LNCaP clone FGC (cell line): ENCODE data around the gene PCMT1.

Experiments
- DNase-seq: peaks from one replicate; pipeline ENCODE4 v3.0.0-alpha.2; 2011; ENCODE audit warnings: low read depth
- H3K4me3 ChIP-seq: 2 replicates; pipeline ENCODE4 v1.5.1; 2011; ENCODE audit warnings: mild to moderate bottlenecking, low read depth, low read length, control low read depth
- CTCF ChIP-seq: IDR thresholded peaks from 2 replicates; pipeline ENCODE4 v1.5.1; 2012; ENCODE audit warnings: mild to moderate bottlenecking; ENCODE audit not compliant: control insufficient read depth, insufficient read depth; ENCODE audit errors: extremely low read depth

Gene PCMT1

GRCh38 chr6:149777624-149778023, 28.1 kb downstream of the PCMT1 start:
- no peak overlapping the region for H3K4me3 ChIP-seq
- no peak for DNase-seq
- TF ChIP-seq CTCF = no peak

GRCh38 chr6:149779644-149779963, 30.1 kb downstream of the PCMT1 start:
- no peak for TF ChIP-seq CTCF
- no peak for DNase-seq
- no peak overlapping the region for H3K4me3 ChIP-seq

- no peak for DNase-seq
- no peak for TF ChIP-seq CTCF
- no peak overlapping the region for H3K4me3 ChIP-seq
Measured at GRCh38 chr6:149781715-149782114, 32.2 kb downstream of the PCMT1 start.

- no peak overlapping the region for H3K4me3 ChIP-seq
- no peak for TF ChIP-seq CTCF
- no peak for DNase-seq
Measured at GRCh38 chr6:149782337-149782736, 32.8 kb downstream of the PCMT1 start.

- H3K4me3 ChIP-seq = no peak overlapping the region
- no peak for TF ChIP-seq CTCF
- no peak for DNase-seq
Measured at GRCh38 chr6:149783551-149783950, 34.0 kb downstream of the PCMT1 start.

- TF ChIP-seq CTCF = no peak
- no peak for DNase-seq
- no peak overlapping the region for H3K4me3 ChIP-seq
Measured at GRCh38 chr6:149806127-149806526, 56.6 kb downstream of the PCMT1 start.

GRCh38 chr6:149809798-149810197, 60.3 kb downstream of the PCMT1 start:
- TF ChIP-seq CTCF = no peak
- no peak for DNase-seq

More at GRCh38 chr6:149809798-149810197, 60.3 kb downstream of the PCMT1 start:
- H3K4me3 ChIP-seq = no peak overlapping the region
